Cerebellar cortex (tissue), 1 donor: Measurements from ENCODE around the gene GYS2.
"Not testable (repeated sequence)": the region's sequence is repeated elsewhere in the genome, so short reads cannot be mapped to it uniquely, and the experiment has no call there.

Experiments
- DNase-seq: peaks from one replicate; pipeline ENCODE4 v3.0.0-alpha.2; 2015; ENCODE audit warnings: low spot score

Gene GYS2

DNA sequence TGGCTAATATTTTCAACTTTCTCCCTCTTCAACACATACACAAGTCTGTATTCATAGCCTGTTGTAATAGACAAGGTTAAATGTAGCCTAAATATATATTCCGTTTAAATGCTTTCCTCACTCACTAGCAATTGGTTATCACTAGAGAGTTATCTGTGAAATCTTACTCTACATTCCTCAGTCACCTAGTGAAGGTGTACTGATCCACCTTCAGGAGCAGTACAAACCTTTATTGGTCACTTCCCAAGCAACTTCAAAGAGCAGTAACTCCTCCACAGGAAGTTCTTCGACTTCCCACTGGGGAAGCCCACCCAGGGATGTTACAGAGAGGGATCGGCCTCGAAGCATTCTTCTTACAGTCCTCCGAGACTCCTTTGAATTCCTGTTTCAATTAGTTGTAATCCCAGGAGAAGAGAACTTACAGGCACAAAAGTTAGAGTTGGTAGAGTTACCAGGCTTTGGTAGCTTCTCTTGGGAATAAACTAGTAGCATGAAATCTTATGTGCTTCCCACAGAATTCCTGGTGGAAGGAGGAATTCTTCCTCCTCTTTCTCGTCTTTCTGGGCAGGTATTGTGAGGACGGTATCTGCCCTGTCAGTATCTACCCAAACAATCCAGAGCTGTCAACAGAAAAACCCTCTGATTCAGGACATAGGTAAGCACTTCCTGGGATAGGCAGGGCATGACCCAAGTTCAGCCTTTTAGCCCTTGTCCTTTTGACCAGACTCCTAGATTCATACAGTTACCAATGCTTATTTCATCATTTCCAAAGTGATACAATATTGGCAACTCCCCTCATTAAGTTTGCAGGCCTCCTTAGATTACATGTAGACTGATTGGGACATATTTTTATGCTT is at the start of gene GYS2:
Gene GYS2 (minus strand): TSS at position 603 of the 857 bp plus-strand sequence. CDS start 255 bp downstream, at position 348.
- DNase-seq: no peak

DNA sequence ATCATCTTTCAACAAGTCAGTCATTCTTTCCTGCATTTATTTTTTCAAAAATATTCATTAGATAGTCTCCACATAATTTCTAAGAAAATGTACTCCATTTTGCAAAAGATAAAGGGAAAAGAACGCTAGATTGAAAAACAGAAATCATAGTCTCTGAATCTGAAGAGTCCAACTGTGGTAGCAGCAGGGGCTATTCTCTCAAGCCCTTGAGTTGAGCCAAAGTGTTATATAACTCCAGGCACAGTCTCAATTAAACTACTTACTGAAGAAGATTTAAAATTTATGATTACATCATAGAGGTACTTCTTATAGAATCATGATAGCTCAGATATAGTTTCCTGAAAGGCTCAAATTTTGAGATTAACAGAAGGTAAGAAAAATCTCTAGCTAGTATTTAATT is 47.2 kb upstream of the GYS2 start:
- DNase-seq: peak; percentile 73

DNA sequence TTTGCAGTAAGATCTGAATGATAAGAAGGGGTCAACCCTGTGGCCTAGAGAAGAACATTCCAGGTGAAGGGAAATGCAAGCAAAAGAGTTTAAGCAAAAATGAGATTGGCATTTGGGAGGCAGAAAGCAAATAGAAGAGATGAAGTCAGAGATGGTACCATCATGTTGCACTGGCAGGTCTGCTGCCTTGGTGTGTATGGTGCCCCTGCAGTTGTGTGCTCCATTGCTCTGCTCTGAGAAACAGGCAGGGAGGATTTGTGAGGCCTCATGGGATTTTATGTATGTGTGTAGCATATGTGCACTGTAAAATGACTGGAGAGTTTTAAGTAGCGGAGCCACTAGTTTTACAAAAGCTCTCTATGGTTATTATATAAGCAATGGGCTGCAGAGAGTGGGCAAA is 46.4 kb upstream of the GYS2 start:
- no peak for DNase-seq

DNA sequence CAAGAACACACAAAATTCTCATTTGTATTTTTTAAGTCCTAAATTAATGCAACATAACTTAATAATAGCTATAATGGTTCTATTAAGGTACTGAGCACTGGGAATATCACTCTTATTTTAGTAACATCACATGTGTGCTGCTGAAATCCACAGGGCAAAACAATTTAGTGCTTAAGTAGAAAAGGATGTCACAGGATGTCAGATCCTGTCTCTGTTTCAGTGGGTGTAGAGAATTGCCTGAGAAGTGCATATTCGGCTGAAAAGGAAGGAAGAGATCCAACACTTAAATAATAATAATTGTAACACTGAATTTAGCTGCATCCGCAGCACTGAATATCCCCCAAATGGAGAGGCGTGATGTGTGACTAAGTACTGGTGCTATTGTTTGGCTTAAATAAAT is 44.4 kb upstream of the GYS2 start:
- DNase-seq: no peak

DNA sequence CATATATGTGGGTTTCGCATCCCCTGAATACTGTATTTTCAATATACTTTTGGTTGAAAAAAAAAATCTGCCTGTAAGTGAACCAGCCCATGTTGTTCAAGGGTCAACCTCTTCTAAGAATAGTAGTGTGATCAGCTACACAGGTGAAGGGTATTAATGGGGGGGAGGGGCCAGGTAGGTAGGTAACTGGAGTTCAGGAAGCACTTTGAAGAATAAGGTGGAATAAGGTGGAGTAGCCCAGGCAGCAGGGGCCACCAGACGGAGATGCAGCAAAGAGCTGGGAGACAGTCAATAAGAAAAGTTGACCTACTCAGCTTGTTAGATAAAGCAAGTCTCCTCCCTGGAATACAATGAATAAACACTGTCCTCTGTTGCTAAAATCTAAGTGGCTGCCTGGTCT is 43.7 kb upstream of the GYS2 start:
- no peak for DNase-seq

DNA sequence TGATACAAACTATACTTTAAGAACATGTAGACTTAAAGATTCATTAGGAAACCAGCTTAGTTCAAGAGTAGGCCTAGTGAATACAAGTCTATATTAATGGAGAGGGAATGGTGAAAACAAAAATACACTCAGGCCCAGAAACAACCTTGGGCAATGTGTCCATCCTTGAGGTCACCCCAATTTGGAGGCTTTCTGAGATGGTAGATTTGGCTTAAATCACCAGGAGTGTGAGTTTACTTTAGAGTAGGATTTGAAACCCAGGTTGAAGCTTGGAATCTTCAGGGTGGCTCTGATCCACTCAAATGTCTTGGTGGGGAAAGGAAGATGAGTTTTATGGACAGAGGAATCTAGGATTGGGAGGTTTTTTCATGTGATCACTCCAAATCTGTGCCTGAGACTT is 42.5 kb upstream of the GYS2 start:
- DNase-seq: no peak

DNA sequence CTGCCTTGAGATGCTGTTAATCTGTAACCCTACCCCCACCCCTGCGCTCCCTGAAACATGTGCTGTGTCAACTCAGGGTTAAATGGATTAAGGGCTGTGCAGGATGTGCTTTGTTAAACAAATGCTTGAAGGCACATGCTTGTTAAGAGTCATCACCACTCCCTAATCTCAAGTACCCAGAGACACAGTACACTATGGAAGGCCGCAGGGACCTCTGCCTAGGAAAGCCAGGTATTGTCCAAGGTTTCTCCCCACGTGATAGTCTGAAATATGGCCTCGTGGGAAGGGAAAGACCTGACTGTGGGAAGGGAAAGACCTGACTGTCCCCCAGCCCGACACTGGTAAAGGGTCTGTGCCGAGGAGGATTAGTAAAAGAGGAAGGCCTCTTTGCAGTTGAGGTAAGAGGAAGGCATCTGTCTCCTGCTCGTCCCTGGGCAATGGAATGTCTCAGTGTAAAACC is 40.4 kb upstream of the GYS2 start:
- not testable (repeated sequence) for DNase-seq

DNA sequence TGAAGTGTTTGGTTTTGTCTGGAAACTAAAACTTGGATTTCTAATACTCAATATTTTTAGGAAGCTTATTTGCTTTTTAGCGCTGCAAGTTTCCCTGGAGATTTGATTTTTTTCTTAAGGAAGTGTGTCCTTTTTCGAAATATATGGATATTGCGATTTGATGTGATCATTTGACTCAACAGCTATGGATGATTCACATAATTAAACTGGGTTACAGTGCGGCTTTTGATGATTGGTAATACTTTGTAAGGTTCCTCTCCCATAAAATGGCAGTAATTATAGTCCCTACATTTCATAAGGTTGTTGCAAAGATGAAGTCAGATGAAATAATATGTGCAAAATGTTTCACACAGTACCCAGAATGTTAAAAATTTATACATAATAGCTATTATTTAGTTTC is 39.9 kb upstream of the GYS2 start:
- DNase-seq: no peak

DNA sequence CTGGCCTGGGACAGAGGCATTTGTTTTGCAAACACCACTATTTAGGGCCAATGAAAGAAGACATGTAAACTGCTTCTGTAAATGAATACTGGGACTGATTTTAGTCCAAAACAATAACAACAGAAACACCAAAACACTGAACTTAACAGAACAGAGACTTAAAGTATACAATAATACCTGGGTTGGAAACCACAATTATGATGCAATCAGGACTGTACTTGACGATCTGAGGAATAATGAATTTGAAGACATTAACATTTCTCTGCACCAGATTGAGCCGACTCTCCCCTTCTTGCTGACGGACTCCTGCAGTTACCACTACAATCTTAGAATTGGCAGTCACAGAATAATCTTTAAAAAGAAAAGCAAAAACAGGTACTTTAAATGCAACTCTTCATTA is 39.1 kb upstream of the GYS2 start:
- DNase-seq: no peak

DNA sequence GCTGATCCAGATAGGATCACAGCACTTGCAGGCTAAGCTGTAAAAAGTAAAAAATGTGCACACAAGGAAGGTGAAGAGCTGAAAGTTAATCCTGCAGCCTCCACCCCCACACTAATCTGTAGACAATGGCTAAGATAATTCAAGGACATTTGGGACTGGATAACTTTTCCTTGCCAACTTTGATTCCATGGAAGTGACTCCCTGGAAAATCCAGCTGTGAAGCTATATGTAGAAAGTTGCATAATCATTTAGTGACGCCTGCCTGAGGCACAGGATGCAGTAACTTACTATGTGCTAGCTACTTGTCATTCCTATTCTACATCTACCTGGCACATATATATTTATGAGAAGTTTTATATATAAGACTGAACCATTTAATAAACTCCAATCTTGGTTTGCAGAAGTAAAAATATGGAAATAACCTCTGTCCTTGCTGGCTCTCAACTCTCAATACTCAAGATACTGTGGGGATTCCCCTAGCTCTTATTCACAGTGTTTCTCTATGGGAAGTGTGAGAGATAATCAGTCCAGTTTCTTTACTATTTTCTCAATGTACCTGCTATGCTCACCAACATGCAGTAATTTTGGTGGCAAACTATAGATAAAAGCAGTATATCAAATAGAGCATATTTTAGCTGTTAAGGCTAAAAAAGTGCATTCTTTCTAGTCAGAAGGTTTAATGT is 38.2 kb upstream of the GYS2 start:
- DNase-seq: no peak

DNA sequence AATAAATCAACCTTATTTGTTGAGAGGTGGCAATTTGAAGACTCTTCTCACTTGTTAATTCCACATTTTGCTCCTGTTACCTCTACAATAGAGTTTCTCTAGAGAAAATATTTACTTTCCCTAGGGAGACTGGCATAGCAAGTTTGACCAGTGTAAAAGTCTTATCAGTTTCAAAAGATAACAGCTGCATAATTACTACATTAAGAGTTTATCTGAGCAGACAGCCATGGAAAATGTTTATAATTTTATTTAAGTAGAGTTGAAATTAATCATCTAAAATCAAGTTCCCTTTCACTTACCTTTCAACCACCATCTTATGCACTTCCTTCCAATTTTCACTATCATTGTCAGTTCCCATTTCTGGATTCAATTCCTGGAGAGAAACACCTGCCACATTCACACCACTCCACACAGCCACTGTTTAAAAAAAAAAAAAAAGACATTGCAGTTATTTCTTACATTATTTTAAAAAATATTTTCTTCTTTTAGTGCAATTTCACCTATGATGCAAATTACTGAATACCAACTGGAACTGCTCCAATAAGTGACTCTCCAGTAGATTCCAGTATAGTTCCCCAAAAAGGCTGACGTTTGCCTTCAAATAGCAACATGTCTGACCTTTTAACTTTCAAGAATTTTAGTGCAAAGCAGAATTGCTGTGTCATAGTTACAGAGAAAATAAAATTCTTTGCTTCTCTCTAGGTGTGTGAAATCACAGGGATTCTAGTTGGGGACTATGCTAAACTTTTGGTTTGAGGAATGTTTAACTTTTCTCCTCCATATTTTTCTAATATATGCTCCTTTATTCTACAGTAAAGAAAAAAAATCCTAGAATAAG is 33.6 kb upstream of the GYS2 start:
- DNase-seq: no peak

DNA sequence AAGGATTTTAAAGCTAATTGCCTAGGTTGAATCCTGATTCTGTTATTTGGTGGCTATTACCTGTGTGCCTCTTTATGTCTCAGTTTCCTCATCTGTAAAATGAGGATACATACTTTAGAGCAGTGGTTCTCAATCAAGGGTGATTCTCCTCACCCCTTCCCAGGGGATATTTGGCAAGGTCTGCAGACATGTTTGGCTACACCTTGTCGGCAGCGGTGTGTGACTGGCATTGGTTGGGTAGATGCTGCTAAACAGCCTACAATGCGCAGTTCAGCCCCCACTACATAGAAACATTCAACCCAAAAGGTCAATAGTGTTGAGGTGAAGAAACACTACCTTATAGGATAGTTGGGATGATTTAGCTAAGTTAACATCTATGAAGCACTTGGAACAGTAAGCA is 29.6 kb upstream of the GYS2 start:
- no peak for DNase-seq

DNA sequence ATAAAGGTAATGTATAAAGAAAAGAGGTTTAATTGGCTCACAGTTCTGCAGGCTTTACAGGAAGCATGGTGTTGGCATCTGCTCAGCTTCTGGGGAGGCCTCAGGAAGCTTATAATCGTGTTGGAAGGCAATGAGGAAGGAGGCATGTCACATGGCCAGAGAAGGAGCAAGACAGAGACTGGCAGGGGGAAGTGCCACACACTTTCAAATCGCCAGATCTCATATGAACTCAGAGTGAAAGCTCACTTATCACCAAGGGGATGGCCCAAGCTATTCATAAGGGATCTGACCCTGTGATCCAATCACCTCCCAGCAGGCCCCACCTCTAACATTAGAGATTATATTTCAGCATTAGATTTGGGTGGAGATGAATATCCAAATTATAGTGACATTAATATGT is 26.7 kb upstream of the GYS2 start:
- DNase-seq: no peak

DNA sequence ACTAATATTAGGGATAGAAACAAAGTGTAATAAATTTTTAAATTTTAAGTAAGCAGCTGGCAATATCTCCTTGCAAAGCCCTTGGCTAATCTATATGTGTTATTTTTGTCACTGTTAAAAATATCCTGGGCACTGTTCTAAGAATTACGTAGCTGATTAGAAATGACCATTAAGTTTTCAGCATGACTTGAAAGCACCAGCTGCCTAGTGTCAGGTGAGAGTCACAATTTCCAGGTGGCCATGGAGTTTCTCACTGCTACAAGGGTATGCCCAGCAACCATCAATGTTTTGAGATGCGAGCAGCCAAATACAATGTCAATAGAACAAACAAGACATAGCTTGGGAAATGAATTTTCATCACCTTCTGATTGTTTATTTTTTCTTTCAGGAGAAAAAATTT is 23.3 kb upstream of the GYS2 start:
- DNase-seq: no peak

DNA sequence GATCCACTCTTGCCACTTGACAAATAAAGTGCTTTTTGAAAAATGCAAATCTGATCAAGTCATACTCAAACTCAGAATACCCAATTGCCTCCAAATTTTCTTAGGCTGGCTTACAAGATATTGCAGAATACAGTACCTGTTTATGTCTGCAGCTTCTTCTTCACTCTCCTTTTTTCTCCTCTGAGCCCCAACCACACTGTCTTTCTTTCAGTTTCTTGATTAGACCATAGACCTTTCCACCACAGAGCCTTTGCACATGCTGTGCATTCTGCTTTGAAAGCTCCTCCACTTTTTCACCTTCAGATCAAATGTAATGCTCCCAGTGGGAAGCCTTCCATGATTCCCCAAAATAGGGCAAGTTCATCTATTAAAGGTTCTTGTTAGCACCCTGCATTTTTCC is 13.9 kb upstream of the GYS2 start:
- no peak for DNase-seq

DNA sequence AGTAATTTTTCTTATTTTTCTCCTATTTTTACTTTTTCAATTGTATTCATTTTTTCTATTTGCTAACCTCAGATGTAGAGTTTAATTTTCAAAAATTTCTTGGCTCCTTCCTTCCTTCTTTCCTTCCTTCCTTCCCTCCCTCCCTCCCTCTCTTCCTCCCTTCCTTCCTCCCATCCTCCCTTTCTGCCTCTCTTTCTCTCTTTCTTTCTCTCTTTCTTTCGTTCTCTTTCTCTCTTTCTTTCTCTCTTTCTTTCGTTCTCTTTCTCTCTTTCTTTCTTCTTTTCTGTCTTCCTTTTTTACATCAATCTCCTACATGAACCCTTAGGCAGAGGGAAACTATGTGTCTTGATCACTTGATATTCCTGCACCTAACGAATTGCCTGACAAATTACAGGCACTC is 12.4 kb upstream of the GYS2 start:
- DNase-seq: no peak

DNA sequence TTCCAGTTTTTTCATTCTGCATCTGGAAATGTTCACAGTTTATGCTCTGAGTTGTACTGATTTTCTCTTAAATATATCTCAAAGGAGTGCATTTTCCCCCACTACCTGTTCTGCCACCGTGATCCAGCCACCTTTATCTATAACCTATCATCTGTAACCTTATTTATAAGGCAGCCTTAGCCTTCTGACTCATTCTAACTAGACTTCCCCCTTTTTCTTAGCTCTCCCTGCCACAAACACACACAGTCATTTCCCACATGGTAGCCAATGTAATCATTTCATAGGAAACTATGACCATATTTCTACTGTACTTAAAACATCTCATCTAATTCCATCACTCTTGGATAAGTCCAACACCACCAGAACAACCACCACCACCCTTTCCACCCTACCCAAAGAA is 10.8 kb upstream of the GYS2 start:
- DNase-seq: no peak

DNA sequence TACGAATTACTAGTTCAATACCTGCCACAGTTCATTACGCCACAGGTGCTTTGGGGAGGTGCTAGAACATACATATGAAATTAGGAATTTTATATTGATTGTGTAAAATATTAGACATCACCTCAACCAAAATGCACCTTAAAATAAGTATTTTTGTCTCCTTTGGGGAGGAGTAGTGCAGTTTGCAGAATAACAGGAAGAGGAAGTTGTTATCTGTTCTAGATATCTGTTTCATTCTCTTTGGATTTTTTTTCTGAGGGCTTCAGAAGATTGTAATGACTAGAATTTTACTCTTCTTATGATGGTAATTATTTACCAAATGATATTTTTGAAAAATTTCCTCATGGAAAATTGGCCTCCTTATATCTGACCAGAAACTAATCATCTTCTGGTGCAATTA is 9.9 kb upstream of the GYS2 start:
- no peak for DNase-seq

DNA sequence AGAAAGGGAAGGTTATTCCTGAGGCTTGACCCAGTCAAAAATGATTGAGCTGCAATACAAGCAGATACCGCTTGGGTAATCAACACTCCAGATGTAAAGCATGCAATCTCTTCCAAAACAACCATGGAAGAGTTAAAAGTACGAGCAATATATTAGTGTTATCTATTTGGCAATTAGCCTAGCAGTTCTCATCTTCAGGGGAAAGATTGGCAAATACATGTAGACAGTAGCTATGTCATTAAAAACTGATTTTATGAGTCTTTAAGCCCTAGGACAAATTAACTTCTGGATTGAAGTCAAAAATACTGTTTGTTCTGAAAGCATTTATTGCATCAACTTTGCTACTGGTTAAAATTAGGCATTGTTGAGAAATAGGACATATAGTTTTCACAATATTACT is 9.3 kb upstream of the GYS2 start:
- no peak for DNase-seq

DNA sequence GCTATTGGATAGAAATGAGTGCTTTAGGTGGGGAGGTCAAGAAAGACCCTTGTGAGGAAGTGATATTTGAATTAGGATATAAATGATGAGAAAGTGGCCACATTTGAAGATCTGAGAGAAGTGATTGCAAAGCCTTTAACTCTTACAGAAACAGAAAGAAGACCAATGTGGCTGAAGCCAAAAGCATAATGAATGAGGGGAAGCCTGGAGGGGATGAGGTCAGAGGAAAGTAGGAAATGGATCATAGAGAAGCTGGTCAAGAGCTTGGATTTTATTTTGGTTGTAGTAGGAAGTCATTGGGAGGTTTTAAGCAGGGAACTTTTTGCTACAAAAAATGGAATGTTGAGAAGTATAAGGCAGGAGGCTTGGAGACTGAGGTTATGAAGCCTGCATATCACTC is 3.5 kb upstream of the GYS2 start:
- DNase-seq: no peak

DNA sequence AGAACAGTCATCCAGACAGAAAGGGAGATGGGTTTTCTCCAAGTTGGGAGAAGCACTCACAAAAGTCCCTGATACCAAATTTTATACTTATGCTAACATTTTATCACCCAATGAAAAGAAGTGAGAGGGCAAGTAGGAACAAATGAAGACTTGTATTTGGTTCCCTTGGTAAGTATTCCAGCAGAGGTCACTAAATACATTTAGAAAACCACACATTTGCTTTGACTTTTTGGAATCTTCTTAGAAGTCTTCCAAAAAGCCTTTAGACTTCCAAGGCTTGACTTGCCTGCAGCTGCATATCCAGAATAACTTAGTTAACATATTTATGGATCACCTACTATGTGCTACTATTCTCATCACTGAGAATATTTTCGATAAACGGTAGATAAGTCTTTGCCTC is 3.1 kb upstream of the GYS2 start:
- DNase-seq: peak; percentile 42

DNA sequence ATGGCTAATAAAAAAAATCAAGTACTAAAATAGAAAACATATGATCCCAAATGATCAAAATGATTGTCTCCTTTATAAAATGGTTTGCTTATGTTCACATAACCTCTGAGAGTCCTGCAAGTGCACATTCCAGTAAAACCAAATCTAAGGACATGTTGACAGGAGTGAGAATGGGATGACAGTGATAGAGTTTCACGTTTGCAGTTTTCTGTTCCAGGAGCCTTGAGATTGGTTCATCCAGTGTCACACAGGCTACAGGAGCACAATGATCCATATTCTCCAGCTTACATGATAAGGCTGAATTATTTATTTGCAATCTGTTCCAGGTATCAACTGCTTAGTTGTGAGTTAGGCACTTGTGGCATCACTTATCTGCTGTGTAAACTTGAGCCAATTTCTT is 1.5 kb upstream of the GYS2 start:
- DNase-seq: no peak

DNA sequence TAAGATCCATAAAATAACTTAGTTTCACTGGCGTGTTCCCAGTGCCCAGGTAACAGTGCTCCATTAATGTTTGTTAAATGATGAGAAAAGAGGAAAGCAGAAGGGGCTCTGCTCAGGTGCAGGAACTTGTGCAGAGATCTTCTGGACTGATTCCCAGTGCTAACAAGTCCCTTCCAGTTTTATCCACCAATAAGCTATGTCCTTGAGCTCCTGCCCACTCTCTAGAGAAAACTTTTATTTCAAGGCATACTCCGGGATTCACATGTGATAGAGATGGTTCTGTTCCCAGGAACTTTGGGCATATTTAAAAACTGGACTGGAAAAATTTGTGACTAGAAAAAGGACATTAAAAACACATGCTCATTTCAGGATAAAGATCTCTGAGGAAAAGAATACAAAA is 1.9 kb downstream of the GYS2 start:
- no peak for DNase-seq
